ENCODE data around the gene OSBPL5.

- TF ChIP-seq CTCF (IDR thresholded peaks at IDR 0.05): no peak
- TF ChIP-seq CBX2 (IDR thresholded peaks at IDR 0.05; ENCODE audit: borderline replicate concordance, low read depth): no peak
- no peak for TF ChIP-seq POLR2A (IDR thresholded peaks at IDR 0.05; ENCODE audit: low read length)
- no peak for TF ChIP-seq RFX5 (IDR thresholded peaks at IDR 0.05)
- TF ChIP-seq ZNF302 (CRISPR knock-in tag; IDR thresholded peaks at IDR 0.05): no peak
- no peak for TF ChIP-seq RCOR1 (IDR thresholded peaks at IDR 0.05; ENCODE audit: low read depth, low read length)
- no peak for TF ChIP-seq HES2 (IDR thresholded peaks at IDR 0.05)
- no peak for TF ChIP-seq EHMT2 (IDR thresholded peaks at IDR 0.05; ENCODE audit: low read depth)
- TF ChIP-seq HMGXB4 (CRISPR knock-in tag; IDR thresholded peaks at IDR 0.05; ENCODE audit: borderline replicate concordance): no peak
- TF ChIP-seq CEBPB (IDR thresholded peaks at IDR 0.05): no peak
Observed at GRCh38 chr11:3177931-3178330, 12.8 kb upstream of the OSBPL5 start.
